Calu3 (cell line): ENCODE results near the gene PPP2R5E. TPM values are rescaled to one million over a fixed set of nuclear protein-coding genes. Genes with fewer than 3 reads are reported as not detected.

ENCODE experiments used
- BruUV-seq: library from RNA; stranded (reverse); fragments of 400-500 nt; replicated peaks from 2 replicates; lab custom pipeline; 2021; lab: Mats Ljungman, UMichigan
- CTCF ChIA-PET: fragments of 300-600 bp; sonication (Branson Sonifier 250); formaldehyde crosslinking; loops from one replicate; lab custom pipeline; 2022; ENCODE audit warnings: antibody characterized with exemption; lab: Charles Lee
- DNase-seq: peaks from one replicate; pipeline ENCODE4 v3.0.0; 2022
- H3K27ac Mint-ChIP-seq: one replicate; pipeline ENCODE4 v1.8.0; 2022; ENCODE audit warnings: mixed read lengths; ENCODE audit not compliant: unreplicated experiment
- H3K27me3 Mint-ChIP-seq: one replicate; pipeline ENCODE4 v1.8.0; 2022; ENCODE audit warnings: mixed read lengths; ENCODE audit not compliant: unreplicated experiment
- H3K36me3 Mint-ChIP-seq: one replicate; pipeline ENCODE4 v1.8.0; 2022; ENCODE audit warnings: mild to moderate bottlenecking, moderate library complexity, mixed read lengths; ENCODE audit not compliant: insufficient read depth, unreplicated experiment
- H3K4me1 Mint-ChIP-seq: one replicate; pipeline ENCODE4 v1.8.0; 2022; ENCODE audit warnings: mild to moderate bottlenecking, low read depth, mixed read lengths; ENCODE audit not compliant: unreplicated experiment
- H3K4me3 Mint-ChIP-seq: one replicate; pipeline ENCODE4 v1.8.0; 2022; ENCODE audit warnings: mild to moderate bottlenecking, low read depth, moderate library complexity, mixed read lengths; ENCODE audit not compliant: unreplicated experiment
- H3K9me3 Mint-ChIP-seq: one replicate; pipeline ENCODE4 v1.8.0; 2022; ENCODE audit warnings: low read depth, mixed read lengths; ENCODE audit not compliant: unreplicated experiment
- CTCF ChIP-seq: fragments of 200-600 bp; IDR thresholded peaks from one replicate; pipeline ENCODE4 v1.8.0; 2022; ENCODE audit warnings: antibody characterized with exemption; ENCODE audit not compliant: unreplicated experiment
- intact Hi-C: fragments of 100-400 bp; cut with micrococcal nuclease; formaldehyde crosslinking; loops from one replicate; pipeline ENCODE4 v1.10.0; 2022; ENCODE audit not compliant: unreplicated experiment
- total RNA-seq: library from RNA; stranded (reverse); gene quantifications from 2 replicates; pipeline ENCODE4 v1.2.3, GENCODE V29; 2022

PPP2R5E gene
- total RNA-seq, 1 experiment from 2014 or later: 52.5 TPM

GRCh38 chr14:63487724-63488123, 55.5 kb downstream of the PPP2R5E start:
- CTCF ChIA-PET: no interaction called here
- no TSS peak for BruUV-seq
- intact Hi-C loops: no loop called here
- TF ChIP-seq CTCF: no peak
- no peaks in the 10 kb centered on the region for H3K36me3 Mint-ChIP-seq
- peaks cover 50% of the 10 kb centered on the region for H3K4me1 Mint-ChIP-seq
- no peaks in the 10 kb centered on the region for H3K9me3 Mint-ChIP-seq
- H3K27me3 Mint-ChIP-seq: no peaks in the 10 kb centered on the region
- DNase-seq: no peak
- no peak overlapping the region for H3K4me3 Mint-ChIP-seq
- peak overlapping the region; percentile 11 for H3K27ac Mint-ChIP-seq

- CTCF ChIA-PET: interaction anchor here (0.6 to 0.7 kb wide), 2 partner anchors 87 to 99 kb away, joined by 3 to 4 read pairs; no protein-coding TSS in a partner anchor
- H3K4me3 Mint-ChIP-seq: no peak overlapping the region
- no TSS peak for BruUV-seq
These were observed 56.4 kb downstream of the PPP2R5E start for GRCh38 chr14:63486738-63487137.

GRCh38 chr14:63483315-63483714, 59.9 kb downstream of the PPP2R5E start:
- Mint-ChIP-seq H3K27ac (peak overlapping the region; percentile 15), H3K4me3 (no peak overlapping the region), H3K4me1 (peaks cover 47% of the 10 kb centered on the region), H3K9me3 (no peaks in the 10 kb centered on the region), H3K27me3 (no peaks in the 10 kb centered on the region), H3K36me3 (no peaks in the 10 kb centered on the region)
- no peak for DNase-seq
- CTCF ChIA-PET: no interaction called here
- BruUV-seq: no TSS peak
- intact Hi-C loops: no loop called here
- TF ChIP-seq CTCF: no peak

More at GRCh38 chr14:63486738-63487137, 56.4 kb downstream of the PPP2R5E start:
- Mint-ChIP-seq H3K27ac (no peak overlapping the region), H3K27me3 (no peaks in the 10 kb centered on the region), H3K4me1 (peaks cover 40% of the 10 kb centered on the region), H3K36me3 (no peaks in the 10 kb centered on the region), H3K9me3 (no peaks in the 10 kb centered on the region)
- intact Hi-C loops: no loop called here
- TF ChIP-seq CTCF: no peak
- no peak for DNase-seq

- CTCF ChIA-PET: no interaction called here
- H3K27ac Mint-ChIP-seq: peak overlapping the region; percentile 68
- H3K9me3 Mint-ChIP-seq: no peaks in the 10 kb centered on the region
- no peaks in the 10 kb centered on the region for H3K36me3 Mint-ChIP-seq
- H3K27me3 Mint-ChIP-seq: no peaks in the 10 kb centered on the region
- intact Hi-C loops: no loop called here
- BruUV-seq: no TSS peak
- H3K4me1 Mint-ChIP-seq: peaks cover 42% of the 10 kb centered on the region
- no peak overlapping the region for H3K4me3 Mint-ChIP-seq
- TF ChIP-seq CTCF: no peak
- DNase-seq: no peak
These were observed 62.6 kb downstream of the PPP2R5E start for GRCh38 chr14:63480599-63480998.
